Astrocyte of the hippocampus (primary cell): ENCODE results near the gene NUDT14.

ENCODE experiments used
- DNase-seq: peaks from one replicate; pipeline ENCODE4 v3.0.0; 2011; ENCODE audit warnings: low read depth, low spot score

Gene NUDT14

GRCh38 chr14:105212541-105213300, 31.6 kb upstream of the NUDT14 start:
- no peak for DNase-seq

- DNase-seq = no peak
Measured at GRCh38 chr14:105211758-105212089, 30.6 kb upstream of the NUDT14 start.

- no peak for DNase-seq
Measured at GRCh38 chr14:105211086-105211757, 30.1 kb upstream of the NUDT14 start.

GRCh38 chr14:105210266-105211025, 29.3 kb upstream of the NUDT14 start:
- no peak for DNase-seq

GRCh38 chr14:105209646-105210045, 28.5 kb upstream of the NUDT14 start:
- no peak for DNase-seq

GRCh38 chr14:105209091-105209490, 28.0 kb upstream of the NUDT14 start:
- DNase-seq = no peak

GRCh38 chr14:105208738-105209075, 27.6 kb upstream of the NUDT14 start:
- DNase-seq = no peak

GRCh38 chr14:105207996-105208737, 27.1 kb upstream of the NUDT14 start:
- no peak for DNase-seq

- DNase-seq = no peak
Measured at GRCh38 chr14:105207460-105207901, 26.4 kb upstream of the NUDT14 start.

- no peak for DNase-seq
Measured at GRCh38 chr14:105206873-105207272, 25.8 kb upstream of the NUDT14 start.

GRCh38 chr14:105205673-105206208, 24.6 kb upstream of the NUDT14 start:
- DNase-seq = peak; percentile 42

- no peak for DNase-seq
Measured at GRCh38 chr14:105204931-105205672, 24.0 kb upstream of the NUDT14 start.

GRCh38 chr14:105204206-105204930, 23.3 kb upstream of the NUDT14 start:
- peak; percentile 42 for DNase-seq

GRCh38 chr14:105203701-105204100, 22.6 kb upstream of the NUDT14 start:
- DNase-seq = no peak

GRCh38 chr14:105203057-105203531, 22.0 kb upstream of the NUDT14 start:
- DNase-seq = peak; percentile 87

- no peak for DNase-seq
Measured at GRCh38 chr14:105201925-105202513, 20.9 kb upstream of the NUDT14 start.

- DNase-seq = no peak
Measured at GRCh38 chr14:105201156-105201924, 20.2 kb upstream of the NUDT14 start.

- no peak for DNase-seq
Measured at GRCh38 chr14:105200641-105201040, 19.5 kb upstream of the NUDT14 start.

GRCh38 chr14:105200074-105200473, 19.0 kb upstream of the NUDT14 start:
- no peak for DNase-seq
